SK-N-SH (cell line): ENCODE data around the gene DSG3.

Experiments
- CHD2 ChIP-seq: fragments of 150-350 bp; IDR thresholded peaks from 2 replicates; pipeline ENCODE4 v1.6.1; 2018; ENCODE audit warnings: low read length; ENCODE audit not compliant: partially characterized antibody
- EP300 ChIP-seq, 2 experiments: IDR thresholded peaks; 2 replicates each; pipeline versions ENCODE4 v1.4.0 to v1.6.1; 2012; ENCODE audit warnings: borderline replicate concordance in 1 of 2, low read depth in 1 of 2, low read length in 1 of 2
- EZH2phosphoT487 ChIP-seq: fragments of 200-600 bp; sonication (generic); IDR thresholded peaks from 2 replicates; pipeline ENCODE4 v1.6.1; 2017; ENCODE audit warnings: low read depth, mixed run types, mild to moderate bottlenecking, antibody characterized with exemption, moderate library complexity, borderline replicate concordance
- FOXM1 ChIP-seq: IDR thresholded peaks from 2 replicates; pipeline ENCODE4 v1.4.0; 2012; ENCODE audit warnings: low read depth, mild to moderate bottlenecking
- POLR2AphosphoS5 ChIP-seq: IDR thresholded peaks from 2 replicates; pipeline ENCODE4 v1.6.1; 2012; ENCODE audit warnings: low read depth, low read length
- RFX5 ChIP-seq: IDR thresholded peaks from 2 replicates; pipeline ENCODE4 v1.6.1; 2012; ENCODE audit warnings: mild to moderate bottlenecking, improper control_type of control experiment, low read length
- SMC3 ChIP-seq: IDR thresholded peaks from 2 replicates; pipeline ENCODE4 v1.6.1; 2012; ENCODE audit warnings: low read depth, low read length, improper control_type of control experiment
- TAF1 ChIP-seq: IDR thresholded peaks from 2 replicates; pipeline ENCODE4 v1.6.1; 2012; ENCODE audit warnings: low read depth, mild to moderate bottlenecking, low read length, moderate library complexity, borderline replicate concordance
- TCF12 ChIP-seq: IDR thresholded peaks from 2 replicates; pipeline ENCODE4 v1.4.0; 2012
- TEAD4 ChIP-seq: IDR thresholded peaks from 2 replicates; pipeline ENCODE4 v1.4.0; 2012; ENCODE audit warnings: mild to moderate bottlenecking, borderline replicate concordance; ENCODE audit not compliant: insufficient read depth
- YY1 ChIP-seq: IDR thresholded peaks from 2 replicates; pipeline ENCODE4 v1.4.0; 2012; ENCODE audit warnings: low read depth, mild to moderate bottlenecking
- TF ChIP-seq, protein P1 (sequence below): fragments of 200-600 bp; sonication (generic); IDR thresholded peaks from 2 replicates; pipeline ENCODE4 v1.6.1; 2017; ENCODE audit warnings: antibody characterized with exemption, mild to moderate bottlenecking, moderate library complexity
- TF ChIP-seq, protein P2 (sequence below): IDR thresholded peaks from 2 replicates; pipeline ENCODE4; 2012

DNA sequence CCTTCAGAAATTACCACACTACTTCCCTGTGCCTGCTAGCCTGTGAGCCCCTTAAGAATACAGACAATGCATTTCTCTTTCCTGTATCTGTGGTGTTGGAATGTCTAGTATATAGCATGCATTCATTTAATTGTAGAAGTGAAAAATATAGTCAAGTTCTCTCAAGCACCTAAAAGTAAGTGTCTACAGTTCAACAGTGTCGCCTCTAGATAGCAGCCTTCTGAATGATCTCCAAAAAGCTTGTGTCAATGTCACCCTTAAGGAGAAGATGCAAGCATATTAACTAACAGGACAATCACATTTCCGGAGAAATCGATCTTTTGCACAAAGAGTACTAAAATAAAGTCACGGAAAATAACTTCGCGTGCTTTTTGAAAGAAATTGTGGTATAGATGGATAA, 27.5 kb upstream of the DSG3 start:
- TF ChIP-seq SMC3 (no peak), POLR2AphosphoS5 (no peak), TAF1 (no peak), FOXM1 (no peak), RFX5 (no peak), TCF12 (no peak), EZH2phosphoT487 (no peak), CHD2 (no peak), EP300 (IDR thresholded peaks at IDR 0.05; ENCODE audit: borderline replicate concordance in 1 of 2, low read depth in 1 of 2, low read length in 1 of 2) (no peak), YY1 (no peak), TEAD4 (no peak)
- TF ChIP-seq, protein P1, sequence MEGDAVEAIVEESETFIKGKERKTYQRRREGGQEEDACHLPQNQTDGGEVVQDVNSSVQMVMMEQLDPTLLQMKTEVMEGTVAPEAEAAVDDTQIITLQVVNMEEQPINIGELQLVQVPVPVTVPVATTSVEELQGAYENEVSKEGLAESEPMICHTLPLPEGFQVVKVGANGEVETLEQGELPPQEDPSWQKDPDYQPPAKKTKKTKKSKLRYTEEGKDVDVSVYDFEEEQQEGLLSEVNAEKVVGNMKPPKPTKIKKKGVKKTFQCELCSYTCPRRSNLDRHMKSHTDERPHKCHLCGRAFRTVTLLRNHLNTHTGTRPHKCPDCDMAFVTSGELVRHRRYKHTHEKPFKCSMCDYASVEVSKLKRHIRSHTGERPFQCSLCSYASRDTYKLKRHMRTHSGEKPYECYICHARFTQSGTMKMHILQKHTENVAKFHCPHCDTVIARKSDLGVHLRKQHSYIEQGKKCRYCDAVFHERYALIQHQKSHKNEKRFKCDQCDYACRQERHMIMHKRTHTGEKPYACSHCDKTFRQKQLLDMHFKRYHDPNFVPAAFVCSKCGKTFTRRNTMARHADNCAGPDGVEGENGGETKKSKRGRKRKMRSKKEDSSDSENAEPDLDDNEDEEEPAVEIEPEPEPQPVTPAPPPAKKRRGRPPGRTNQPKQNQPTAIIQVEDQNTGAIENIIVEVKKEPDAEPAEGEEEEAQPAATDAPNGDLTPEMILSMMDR, result no peak
- TF ChIP-seq, protein P2, sequence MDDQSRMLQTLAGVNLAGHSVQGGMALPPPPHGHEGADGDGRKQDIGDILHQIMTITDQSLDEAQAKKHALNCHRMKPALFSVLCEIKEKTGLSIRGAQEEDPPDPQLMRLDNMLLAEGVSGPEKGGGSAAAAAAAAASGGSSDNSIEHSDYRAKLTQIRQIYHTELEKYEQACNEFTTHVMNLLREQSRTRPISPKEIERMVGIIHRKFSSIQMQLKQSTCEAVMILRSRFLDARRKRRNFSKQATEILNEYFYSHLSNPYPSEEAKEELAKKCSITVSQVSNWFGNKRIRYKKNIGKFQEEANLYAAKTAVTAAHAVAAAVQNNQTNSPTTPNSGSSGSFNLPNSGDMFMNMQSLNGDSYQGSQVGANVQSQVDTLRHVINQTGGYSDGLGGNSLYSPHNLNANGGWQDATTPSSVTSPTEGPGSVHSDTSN, result no peak
